ENCODE measurements around the gene PAX3.

DNA sequence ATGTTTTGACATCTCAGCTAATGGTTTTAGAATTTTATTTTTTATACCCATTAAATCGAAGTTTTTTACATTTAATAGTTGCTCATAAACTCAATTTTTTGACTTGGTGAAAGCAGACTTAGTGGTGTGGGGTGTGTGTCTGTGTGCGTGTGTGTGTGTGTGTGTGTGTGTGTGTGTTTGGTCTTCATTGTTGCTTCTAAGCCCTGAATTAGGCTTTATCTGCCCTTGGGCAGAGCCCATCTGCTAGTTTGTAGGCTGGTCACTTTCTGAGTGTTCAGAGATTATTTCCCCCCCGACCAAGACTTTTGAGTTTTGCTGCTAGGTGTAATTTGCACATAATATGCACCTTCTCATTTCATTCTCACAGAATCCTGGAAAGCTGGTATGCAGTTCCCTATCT lies 14.3 kb downstream of the PAX3 start:
- TF ChIP-seq, protein P1, sequence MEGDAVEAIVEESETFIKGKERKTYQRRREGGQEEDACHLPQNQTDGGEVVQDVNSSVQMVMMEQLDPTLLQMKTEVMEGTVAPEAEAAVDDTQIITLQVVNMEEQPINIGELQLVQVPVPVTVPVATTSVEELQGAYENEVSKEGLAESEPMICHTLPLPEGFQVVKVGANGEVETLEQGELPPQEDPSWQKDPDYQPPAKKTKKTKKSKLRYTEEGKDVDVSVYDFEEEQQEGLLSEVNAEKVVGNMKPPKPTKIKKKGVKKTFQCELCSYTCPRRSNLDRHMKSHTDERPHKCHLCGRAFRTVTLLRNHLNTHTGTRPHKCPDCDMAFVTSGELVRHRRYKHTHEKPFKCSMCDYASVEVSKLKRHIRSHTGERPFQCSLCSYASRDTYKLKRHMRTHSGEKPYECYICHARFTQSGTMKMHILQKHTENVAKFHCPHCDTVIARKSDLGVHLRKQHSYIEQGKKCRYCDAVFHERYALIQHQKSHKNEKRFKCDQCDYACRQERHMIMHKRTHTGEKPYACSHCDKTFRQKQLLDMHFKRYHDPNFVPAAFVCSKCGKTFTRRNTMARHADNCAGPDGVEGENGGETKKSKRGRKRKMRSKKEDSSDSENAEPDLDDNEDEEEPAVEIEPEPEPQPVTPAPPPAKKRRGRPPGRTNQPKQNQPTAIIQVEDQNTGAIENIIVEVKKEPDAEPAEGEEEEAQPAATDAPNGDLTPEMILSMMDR (IDR thresholded peaks at IDR 0.05; ENCODE audit: low read depth, low read length) = no peak
- TF ChIP-seq EZH2phosphoT487 (IDR thresholded peaks at IDR 0.05; ENCODE audit: low read depth) = no peak

Data from OCI-LY3 (cell line).